SK-N-SH (cell line): ENCODE results near the gene FAM3B. TPM values are rescaled to one million over a fixed set of nuclear protein-coding genes. Genes with fewer than 3 reads are reported as not detected.

ENCODE experiments used
- CTCF ChIA-PET: fragments of 300-600, 350-600 bp; formaldehyde crosslinking; extraction: SDS; loops from one replicate; lab custom pipeline; 2021; lab: Yijun Ruan, JAX
- POLR2A ChIA-PET: fragments of 350-600 bp; sonication (Branson Sonifier 250); formaldehyde crosslinking; extraction: SDS; loops from one replicate; lab custom pipeline; 2020; ENCODE audit warnings: antibody characterized with exemption, inconsistent platforms; lab: Yijun Ruan, JAX
- DNase-seq: peaks from one replicate; pipeline ENCODE4 v3.0.0; 2012
- H2AFZ ChIP-seq: fragments of 200-600 bp; sonication (generic); 2 replicates; pipeline ENCODE4 v1.8.1; 2016; ENCODE audit warnings: antibody characterized with exemption, mild to moderate bottlenecking, low read depth
- H3F3A ChIP-seq: fragments of 200-600 bp; sonication (generic); replicated peaks from 2 replicates; pipeline ENCODE3; 2016; ENCODE audit warnings: antibody characterized with exemption, mild to moderate bottlenecking; ENCODE audit not compliant: insufficient read depth
- H3K27ac ChIP-seq, 2 experiments: fragments of 200-500 bp in 1 of 2; fragments of 200-600 bp in 1 of 2; sonication (Bioruptor generic) in 1 of 2; sonication (generic), shearing (Covaris generic) in 1 of 2; 2 replicates each; pipeline versions ENCODE4 v1.5.1 to v1.6.1; 2014 to 2016; ENCODE audit warnings: low read depth in 2 of 2, inconsistent platforms in 1 of 2, low read length in 1 of 2, mild to moderate bottlenecking in 1 of 2, mixed read lengths in 1 of 2
- H3K27me3 ChIP-seq: fragments of 200-600 bp; sonication (generic), shearing (Covaris generic); 2 replicates; pipeline ENCODE4 v1.6.1; 2016; ENCODE audit warnings: mixed run types; ENCODE audit not compliant: insufficient read depth
- H3K36me3 ChIP-seq, 2 experiments: fragments of 200-500 bp in 1 of 2; fragments of 200-600 bp in 1 of 2; sonication (Bioruptor generic) in 1 of 2; sonication (generic) in 1 of 2; replicated peaks in 1 of 2; 2 replicates each; pipeline versions ENCODE3 to v1.5.1; 2014 to 2016; ENCODE audit warnings: low read length in 1 of 2, mild to moderate bottlenecking in 1 of 2; ENCODE audit not compliant: insufficient read depth in 2 of 2, control insufficient read depth in 1 of 2
- H3K4me1 ChIP-seq, 2 experiments: fragments of 200-500 bp in 1 of 2; fragments of 200-600 bp in 1 of 2; sonication (Bioruptor generic) in 1 of 2; sonication (generic), shearing (Covaris generic) in 1 of 2; 2 replicates each; pipeline versions ENCODE4 v1.5.1 to v1.6.1; 2014 to 2016; ENCODE audit warnings: low read depth in 1 of 2, low read length in 1 of 2, mixed run types in 1 of 2; ENCODE audit not compliant: insufficient read depth in 2 of 2, control insufficient read depth in 1 of 2
- H3K4me2 ChIP-seq: fragments of 200-600 bp; sonication (generic), shearing (Covaris generic); 2 replicates; pipeline ENCODE4 v1.6.1; 2017; ENCODE audit warnings: mixed run types
- H3K4me3 ChIP-seq, 2 experiments: fragments of 200-500 bp in 1 of 2; fragments of 200-600 bp in 1 of 2; sonication (Bioruptor generic) in 1 of 2; sonication (generic), shearing (Covaris generic) in 1 of 2; 2 replicates each; pipeline versions ENCODE4 v1.5.1 to v1.8.1; 2014 to 2016; ENCODE audit warnings: low read depth in 2 of 2, inconsistent platforms in 1 of 2, low read length in 1 of 2, mild to moderate bottlenecking in 1 of 2, mixed read lengths in 1 of 2, moderate library complexity in 1 of 2
- H3K79me2 ChIP-seq: fragments of 200-600 bp; sonication (generic); 2 replicates; pipeline ENCODE4 v1.8.1; 2017; ENCODE audit warnings: mild to moderate bottlenecking; ENCODE audit not compliant: insufficient read depth
- H3K9ac ChIP-seq: fragments of 200-600 bp; sonication (generic); 2 replicates; pipeline ENCODE4 v1.6.1; 2017; ENCODE audit warnings: mixed run types
- H3K9me2 ChIP-seq: fragments of 200-600 bp; sonication (generic); 2 replicates; pipeline ENCODE4 v1.6.1; 2017; ENCODE audit warnings: mixed run types
- H3K9me3 ChIP-seq: fragments of 200-600 bp; sonication (generic); 2 replicates; pipeline ENCODE4 v1.6.1; 2017; ENCODE audit warnings: mixed run types, mild to moderate bottlenecking, moderate library complexity
- H4K20me1 ChIP-seq: fragments of 200-600 bp; sonication (generic); 2 replicates; pipeline ENCODE4 v1.6.1; 2017; ENCODE audit warnings: mild to moderate bottlenecking, mixed run types; ENCODE audit not compliant: insufficient read depth
- ELF1 ChIP-seq: IDR thresholded peaks from 2 replicates; pipeline ENCODE4 v1.4.0; 2012
- EP300 ChIP-seq, 2 experiments: IDR thresholded peaks; 2 replicates each; pipeline versions ENCODE4 v1.4.0 to v1.6.1; 2012; ENCODE audit warnings: borderline replicate concordance in 1 of 2, low read depth in 1 of 2, low read length in 1 of 2
- FOXJ3 ChIP-seq: sonication (generic); formaldehyde crosslinking; IDR thresholded peaks from 2 replicates; pipeline ENCODE4 v1.5.1; 2020; ENCODE audit warnings: mild to moderate bottlenecking, missing genetic modification reagents
- FOXM1 ChIP-seq: IDR thresholded peaks from 2 replicates; pipeline ENCODE4 v1.4.0; 2012; ENCODE audit warnings: low read depth, mild to moderate bottlenecking
- GABPA ChIP-seq: IDR thresholded peaks from 2 replicates; pipeline ENCODE4 v1.4.0; 2012; ENCODE audit warnings: low read depth, mild to moderate bottlenecking
- GATA2 ChIP-seq: sonication (generic); formaldehyde crosslinking; IDR thresholded peaks from 2 replicates; pipeline ENCODE4 v1.5.0; 2020; ENCODE audit warnings: mild to moderate bottlenecking, missing genetic modification reagents
- JUND ChIP-seq: IDR thresholded peaks from 2 replicates; pipeline ENCODE4 v1.4.0; 2012
- MEF2A ChIP-seq: IDR thresholded peaks from 2 replicates; pipeline ENCODE4 v1.4.0; 2012; ENCODE audit warnings: low read depth, borderline replicate concordance
- MXI1 ChIP-seq: IDR thresholded peaks from 2 replicates; pipeline ENCODE4 v1.6.1; 2012; ENCODE audit warnings: mild to moderate bottlenecking, low read depth, low read length, improper control_type of control experiment
- NFIC ChIP-seq: IDR thresholded peaks from 2 replicates; pipeline ENCODE4 v1.4.0; 2012; ENCODE audit warnings: borderline replicate concordance
- NRF1 ChIP-seq: IDR thresholded peaks from 2 replicates; pipeline ENCODE4 v1.6.1; 2012; ENCODE audit warnings: low read depth, mild to moderate bottlenecking, low read length
- POLR2AphosphoS5 ChIP-seq: IDR thresholded peaks from 2 replicates; pipeline ENCODE4 v1.6.1; 2012; ENCODE audit warnings: low read depth, low read length
- RCOR1 ChIP-seq: fragments of 150-350 bp; IDR thresholded peaks from 2 replicates; pipeline ENCODE4 v1.6.1; 2017; ENCODE audit warnings: antibody characterized with exemption, low read length
- RFX5 ChIP-seq: IDR thresholded peaks from 2 replicates; pipeline ENCODE4 v1.6.1; 2012; ENCODE audit warnings: mild to moderate bottlenecking, improper control_type of control experiment, low read length
- RXRA ChIP-seq: IDR thresholded peaks from 2 replicates; pipeline ENCODE4 v1.4.0; 2012; ENCODE audit warnings: low read depth, mild to moderate bottlenecking, borderline replicate concordance
- SIN3A ChIP-seq: IDR thresholded peaks from 2 replicates; pipeline ENCODE4 v1.6.1; 2012; ENCODE audit warnings: low read depth, mild to moderate bottlenecking, low read length, moderate library complexity, borderline replicate concordance
- SMC3 ChIP-seq: IDR thresholded peaks from 2 replicates; pipeline ENCODE4 v1.6.1; 2012; ENCODE audit warnings: low read depth, low read length, improper control_type of control experiment
- TEAD4 ChIP-seq: IDR thresholded peaks from 2 replicates; pipeline ENCODE4 v1.4.0; 2012; ENCODE audit warnings: mild to moderate bottlenecking, borderline replicate concordance; ENCODE audit not compliant: insufficient read depth
- YY1 ChIP-seq: IDR thresholded peaks from 2 replicates; pipeline ENCODE4 v1.4.0; 2012; ENCODE audit warnings: low read depth, mild to moderate bottlenecking
- WGBS: methylation state at CpG from one replicate; pipeline ENCODE4 v1.1.6; 2017; ENCODE audit warnings: low lambda C conversion rate; 5-methylcytosine and 5-hydroxymethylcytosine counted together
- polyA plus RNA-seq, 3 experiments: library from polyadenylated mRNA; depleted of rRNA; stranded (reverse); fragments of >200 nt; gene quantifications; 2 replicates each; pipeline ENCODE4 v1.2.3, GENCODE V29; 2012
- TF ChIP-seq, protein P1 (sequence below): IDR thresholded peaks from 2 replicates; pipeline ENCODE4 v1.4.0; 2012; ENCODE audit warnings: low read depth, borderline replicate concordance
- TF ChIP-seq, protein P2 (sequence below): IDR thresholded peaks from 2 replicates; pipeline ENCODE4 v1.6.1; 2012; ENCODE audit warnings: mild to moderate bottlenecking, low read depth, low read length, moderate library complexity
- TF ChIP-seq, protein P3 (sequence below): IDR thresholded peaks from 2 replicates; pipeline ENCODE4 v1.4.0; 2012; ENCODE audit warnings: low read depth, borderline replicate concordance
- TF ChIP-seq, protein P4 (sequence below): IDR thresholded peaks from 2 replicates; pipeline ENCODE4 v1.4.0; 2012; ENCODE audit warnings: low read depth

Gene FAM3B
- polyA plus RNA-seq, 1 of the 3 experiments (the other 2 are of a cell fraction): not detected

DNA sequence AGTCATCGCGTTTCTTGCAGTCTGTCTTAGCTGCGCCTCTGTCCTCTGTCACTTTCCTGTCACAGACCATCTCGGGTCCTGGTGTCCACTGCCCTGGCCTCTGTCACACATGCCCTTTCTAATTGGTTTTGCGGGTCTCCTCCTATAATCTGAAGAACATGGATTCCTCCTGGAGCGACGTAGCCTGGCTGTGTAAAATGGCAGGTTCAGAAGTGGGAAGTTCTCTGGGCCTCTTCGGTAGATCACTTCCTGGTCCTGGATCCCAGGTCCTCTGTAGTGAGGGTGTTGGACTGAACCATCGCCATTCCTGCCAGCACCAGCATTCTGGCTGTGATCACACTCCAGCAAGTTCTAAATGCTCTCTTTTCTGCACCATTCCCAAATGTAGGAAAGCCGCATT lies 857 bp downstream of the FAM3B start:
- Histone ChIP-seq H3K27ac (no peak overlapping the region), H3K9ac (no peak overlapping the region), H3K4me2 (no peak overlapping the region), H3F3A (no peaks in the 10 kb centered on the region), H3K9me2 (no peaks in the 10 kb centered on the region), H3K9me3 (no peaks in the 10 kb centered on the region), H3K4me1 (no peaks in the 10 kb centered on the region), H3K27me3 (peaks cover 12% of the 10 kb centered on the region; the same call in 1 of the 2 replicates), H3K4me3 (no peak overlapping the region), H3K79me2 (no peaks in the 10 kb centered on the region)
- 53% methylated on average over 10 of the region's 10 CpGs for WGBS
- CTCF ChIA-PET: no interaction called here
- DNase-seq: no peak
- TF ChIP-seq MXI1 (no peak), SIN3A (no peak), ELF1 (no peak), SMC3 (no peak), RXRA (no peak), GATA2 (CRISPR knock-in tag) (no peak), RFX5 (no peak), NFIC (no peak), NRF1 (no peak), JUND (no peak)
- TF ChIP-seq, protein P1, sequence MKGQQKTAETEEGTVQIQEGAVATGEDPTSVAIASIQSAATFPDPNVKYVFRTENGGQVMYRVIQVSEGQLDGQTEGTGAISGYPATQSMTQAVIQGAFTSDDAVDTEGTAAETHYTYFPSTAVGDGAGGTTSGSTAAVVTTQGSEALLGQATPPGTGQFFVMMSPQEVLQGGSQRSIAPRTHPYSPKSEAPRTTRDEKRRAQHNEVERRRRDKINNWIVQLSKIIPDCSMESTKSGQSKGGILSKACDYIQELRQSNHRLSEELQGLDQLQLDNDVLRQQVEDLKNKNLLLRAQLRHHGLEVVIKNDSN: no peak
- TF ChIP-seq, all 33 proteins: peak for 0
- Histone ChIP-seq H2AFZ (no peak overlapping the region), H3K36me3 (no peaks in the 10 kb centered on the region), H4K20me1 (no peaks in the 10 kb centered on the region)
- POLR2A ChIA-PET: no interaction called here

DNA sequence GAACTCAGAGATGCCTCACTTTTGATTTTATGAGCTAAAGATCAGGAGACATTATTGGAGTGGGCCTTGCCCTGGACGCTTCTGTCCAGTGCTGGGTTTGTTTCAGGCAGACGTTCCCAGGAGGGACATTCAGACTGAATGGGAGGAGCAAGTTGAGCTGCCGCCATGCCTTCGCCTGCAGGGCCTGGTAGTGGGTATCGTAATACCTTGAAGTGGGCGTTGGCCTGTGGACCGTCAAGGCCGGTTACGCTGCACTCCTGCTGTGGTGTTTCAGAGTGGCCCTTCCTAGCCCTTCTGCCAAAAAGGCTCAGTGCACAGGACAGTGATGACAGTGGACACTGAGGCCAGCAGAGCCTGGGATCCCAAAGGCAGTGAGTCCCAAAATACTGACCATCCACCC lies 1.6 kb downstream of the FAM3B start:
- H3K27me3 ChIP-seq: peaks cover 12% of the 10 kb centered on the region; the same call in 1 of the 2 replicates
- no peak overlapping the region for H3K9ac ChIP-seq
- H3K4me1 ChIP-seq: no peaks in the 10 kb centered on the region
- POLR2A ChIA-PET: no interaction called here
- no peak for DNase-seq
- H3K4me2 ChIP-seq: no peak overlapping the region
- no peaks in the 10 kb centered on the region for H3K9me2 ChIP-seq
- no peak overlapping the region for H2AFZ ChIP-seq
- H3K4me3 ChIP-seq: no peak overlapping the region
- no peaks in the 10 kb centered on the region for H3F3A ChIP-seq
- CTCF ChIA-PET: interaction anchor here (0.7 kb wide), 1 partner anchor 35 kb away, joined by 5 read pairs; no protein-coding TSS in a partner anchor
- H3K27ac ChIP-seq: no peak overlapping the region
- H3K36me3 ChIP-seq: no peaks in the 10 kb centered on the region
- no peaks in the 10 kb centered on the region for H3K9me3 ChIP-seq
- H4K20me1 ChIP-seq: no peaks in the 10 kb centered on the region
- WGBS: 19% methylated on average over 3 of the region's 9 CpGs
- no peaks in the 10 kb centered on the region for H3K79me2 ChIP-seq
- TF ChIP-seq ELF1: no peak
- no peak for TF ChIP-seq GABPA
- TF ChIP-seq FOXJ3 (CRISPR knock-in tag): no peak
- TF ChIP-seq EP300 (IDR thresholded peaks at IDR 0.05; ENCODE audit: borderline replicate concordance in 1 of 2, low read depth in 1 of 2, low read length in 1 of 2): no peak
- no peak for TF ChIP-seq RFX5
- no peak for TF ChIP-seq MXI1
- no peak for TF ChIP-seq JUND
- TF ChIP-seq SIN3A: no peak
- TF ChIP-seq, protein P2, sequence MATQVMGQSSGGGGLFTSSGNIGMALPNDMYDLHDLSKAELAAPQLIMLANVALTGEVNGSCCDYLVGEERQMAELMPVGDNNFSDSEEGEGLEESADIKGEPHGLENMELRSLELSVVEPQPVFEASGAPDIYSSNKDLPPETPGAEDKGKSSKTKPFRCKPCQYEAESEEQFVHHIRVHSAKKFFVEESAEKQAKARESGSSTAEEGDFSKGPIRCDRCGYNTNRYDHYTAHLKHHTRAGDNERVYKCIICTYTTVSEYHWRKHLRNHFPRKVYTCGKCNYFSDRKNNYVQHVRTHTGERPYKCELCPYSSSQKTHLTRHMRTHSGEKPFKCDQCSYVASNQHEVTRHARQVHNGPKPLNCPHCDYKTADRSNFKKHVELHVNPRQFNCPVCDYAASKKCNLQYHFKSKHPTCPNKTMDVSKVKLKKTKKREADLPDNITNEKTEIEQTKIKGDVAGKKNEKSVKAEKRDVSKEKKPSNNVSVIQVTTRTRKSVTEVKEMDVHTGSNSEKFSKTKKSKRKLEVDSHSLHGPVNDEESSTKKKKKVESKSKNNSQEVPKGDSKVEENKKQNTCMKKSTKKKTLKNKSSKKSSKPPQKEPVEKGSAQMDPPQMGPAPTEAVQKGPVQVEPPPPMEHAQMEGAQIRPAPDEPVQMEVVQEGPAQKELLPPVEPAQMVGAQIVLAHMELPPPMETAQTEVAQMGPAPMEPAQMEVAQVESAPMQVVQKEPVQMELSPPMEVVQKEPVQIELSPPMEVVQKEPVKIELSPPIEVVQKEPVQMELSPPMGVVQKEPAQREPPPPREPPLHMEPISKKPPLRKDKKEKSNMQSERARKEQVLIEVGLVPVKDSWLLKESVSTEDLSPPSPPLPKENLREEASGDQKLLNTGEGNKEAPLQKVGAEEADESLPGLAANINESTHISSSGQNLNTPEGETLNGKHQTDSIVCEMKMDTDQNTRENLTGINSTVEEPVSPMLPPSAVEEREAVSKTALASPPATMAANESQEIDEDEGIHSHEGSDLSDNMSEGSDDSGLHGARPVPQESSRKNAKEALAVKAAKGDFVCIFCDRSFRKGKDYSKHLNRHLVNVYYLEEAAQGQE: no peak
- TF ChIP-seq YY1: no peak
- no peak for TF ChIP-seq POLR2AphosphoS5
- TF ChIP-seq, protein P3, sequence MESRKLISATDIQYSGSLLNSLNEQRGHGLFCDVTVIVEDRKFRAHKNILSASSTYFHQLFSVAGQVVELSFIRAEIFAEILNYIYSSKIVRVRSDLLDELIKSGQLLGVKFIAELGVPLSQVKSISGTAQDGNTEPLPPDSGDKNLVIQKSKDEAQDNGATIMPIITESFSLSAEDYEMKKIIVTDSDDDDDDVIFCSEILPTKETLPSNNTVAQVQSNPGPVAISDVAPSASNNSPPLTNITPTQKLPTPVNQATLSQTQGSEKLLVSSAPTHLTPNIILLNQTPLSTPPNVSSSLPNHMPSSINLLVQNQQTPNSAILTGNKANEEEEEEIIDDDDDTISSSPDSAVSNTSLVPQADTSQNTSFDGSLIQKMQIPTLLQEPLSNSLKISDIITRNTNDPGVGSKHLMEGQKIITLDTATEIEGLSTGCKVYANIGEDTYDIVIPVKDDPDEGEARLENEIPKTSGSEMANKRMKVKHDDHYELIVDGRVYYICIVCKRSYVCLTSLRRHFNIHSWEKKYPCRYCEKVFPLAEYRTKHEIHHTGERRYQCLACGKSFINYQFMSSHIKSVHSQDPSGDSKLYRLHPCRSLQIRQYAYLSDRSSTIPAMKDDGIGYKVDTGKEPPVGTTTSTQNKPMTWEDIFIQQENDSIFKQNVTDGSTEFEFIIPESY: no peak
- TF ChIP-seq, protein P4, sequence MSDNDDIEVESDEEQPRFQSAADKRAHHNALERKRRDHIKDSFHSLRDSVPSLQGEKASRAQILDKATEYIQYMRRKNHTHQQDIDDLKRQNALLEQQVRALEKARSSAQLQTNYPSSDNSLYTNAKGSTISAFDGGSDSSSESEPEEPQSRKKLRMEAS: no peak
- TF ChIP-seq TEAD4: no peak
- TF ChIP-seq FOXM1: no peak
- no peak for TF ChIP-seq RCOR1
- TF ChIP-seq MEF2A: no peak
